H1 (cell line): ENCODE measurements around the gene RTL3. TPM values are rescaled to one million over a fixed set of nuclear protein-coding genes. Genes with fewer than 3 reads are reported as not detected.

Experiments
- polyA plus RNA-seq, 7 experiments: library from polyadenylated mRNA; depleted of rRNA in 3 of 7; stranded (reverse) in 5 of 7; unstranded in 2 of 7; fragments of >200 nt in 5 of 7; fragments of 200-250 nt in 2 of 7; gene quantifications; 1 replicate in 5 of 7; 2 replicates in 1 of 7; 4 replicates in 1 of 7; pipeline versions ENCODE4 v1.2.1 to v1.2.3, GENCODE V29; 2011 to 2013; ENCODE audit warnings: missing spikeins in 2 of 7, mixed read lengths in 2 of 7
- total RNA-seq: library from RNA; stranded (reverse); fragmentation: NEBNext Ultra II Directional; extraction: Animal tissue kit (Norgen Biotek cat#: 25700); gene quantifications from 2 replicates; pipeline ENCODE4 v1.2.1, GENCODE V29; 2021
- TF ChIP-seq, protein P1 (sequence below): fragments of 300-600 bp; sonication (generic); IDR thresholded peaks from 2 replicates; pipeline ENCODE4 v1.7.1; 2012; ENCODE audit warnings: low read length, moderate library complexity, mild to moderate bottlenecking, inconsistent platforms; ENCODE audit not compliant: insufficient replicate concordance

The RTL3 gene
- total and polyA plus RNA-seq, 2 of the 8 experiments (the other 6 are each of a cell fraction or from before 2014, with no cell fraction given) = not detected

DNA sequence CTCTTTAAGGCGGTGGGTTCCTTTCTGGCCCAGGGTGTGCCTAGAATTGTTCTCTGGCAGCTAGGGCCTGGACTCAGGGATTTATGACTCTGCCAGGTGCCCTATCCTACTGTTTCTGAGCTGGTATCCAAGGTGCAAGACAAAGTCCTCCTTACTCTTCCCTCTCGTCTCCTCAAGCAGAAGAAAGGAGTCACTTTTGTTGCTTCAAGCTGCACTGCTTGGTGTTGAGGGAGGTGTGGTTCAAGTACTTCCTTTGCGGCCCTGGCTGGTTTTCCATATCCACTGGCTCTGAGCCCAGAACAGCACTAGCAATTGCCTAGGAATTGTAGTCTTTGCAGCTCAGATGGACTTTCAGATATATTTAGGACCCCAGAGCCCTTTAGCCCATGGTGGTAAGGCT is 39.3 kb downstream of the RTL3 start (continued):
- TF ChIP-seq, protein P1, sequence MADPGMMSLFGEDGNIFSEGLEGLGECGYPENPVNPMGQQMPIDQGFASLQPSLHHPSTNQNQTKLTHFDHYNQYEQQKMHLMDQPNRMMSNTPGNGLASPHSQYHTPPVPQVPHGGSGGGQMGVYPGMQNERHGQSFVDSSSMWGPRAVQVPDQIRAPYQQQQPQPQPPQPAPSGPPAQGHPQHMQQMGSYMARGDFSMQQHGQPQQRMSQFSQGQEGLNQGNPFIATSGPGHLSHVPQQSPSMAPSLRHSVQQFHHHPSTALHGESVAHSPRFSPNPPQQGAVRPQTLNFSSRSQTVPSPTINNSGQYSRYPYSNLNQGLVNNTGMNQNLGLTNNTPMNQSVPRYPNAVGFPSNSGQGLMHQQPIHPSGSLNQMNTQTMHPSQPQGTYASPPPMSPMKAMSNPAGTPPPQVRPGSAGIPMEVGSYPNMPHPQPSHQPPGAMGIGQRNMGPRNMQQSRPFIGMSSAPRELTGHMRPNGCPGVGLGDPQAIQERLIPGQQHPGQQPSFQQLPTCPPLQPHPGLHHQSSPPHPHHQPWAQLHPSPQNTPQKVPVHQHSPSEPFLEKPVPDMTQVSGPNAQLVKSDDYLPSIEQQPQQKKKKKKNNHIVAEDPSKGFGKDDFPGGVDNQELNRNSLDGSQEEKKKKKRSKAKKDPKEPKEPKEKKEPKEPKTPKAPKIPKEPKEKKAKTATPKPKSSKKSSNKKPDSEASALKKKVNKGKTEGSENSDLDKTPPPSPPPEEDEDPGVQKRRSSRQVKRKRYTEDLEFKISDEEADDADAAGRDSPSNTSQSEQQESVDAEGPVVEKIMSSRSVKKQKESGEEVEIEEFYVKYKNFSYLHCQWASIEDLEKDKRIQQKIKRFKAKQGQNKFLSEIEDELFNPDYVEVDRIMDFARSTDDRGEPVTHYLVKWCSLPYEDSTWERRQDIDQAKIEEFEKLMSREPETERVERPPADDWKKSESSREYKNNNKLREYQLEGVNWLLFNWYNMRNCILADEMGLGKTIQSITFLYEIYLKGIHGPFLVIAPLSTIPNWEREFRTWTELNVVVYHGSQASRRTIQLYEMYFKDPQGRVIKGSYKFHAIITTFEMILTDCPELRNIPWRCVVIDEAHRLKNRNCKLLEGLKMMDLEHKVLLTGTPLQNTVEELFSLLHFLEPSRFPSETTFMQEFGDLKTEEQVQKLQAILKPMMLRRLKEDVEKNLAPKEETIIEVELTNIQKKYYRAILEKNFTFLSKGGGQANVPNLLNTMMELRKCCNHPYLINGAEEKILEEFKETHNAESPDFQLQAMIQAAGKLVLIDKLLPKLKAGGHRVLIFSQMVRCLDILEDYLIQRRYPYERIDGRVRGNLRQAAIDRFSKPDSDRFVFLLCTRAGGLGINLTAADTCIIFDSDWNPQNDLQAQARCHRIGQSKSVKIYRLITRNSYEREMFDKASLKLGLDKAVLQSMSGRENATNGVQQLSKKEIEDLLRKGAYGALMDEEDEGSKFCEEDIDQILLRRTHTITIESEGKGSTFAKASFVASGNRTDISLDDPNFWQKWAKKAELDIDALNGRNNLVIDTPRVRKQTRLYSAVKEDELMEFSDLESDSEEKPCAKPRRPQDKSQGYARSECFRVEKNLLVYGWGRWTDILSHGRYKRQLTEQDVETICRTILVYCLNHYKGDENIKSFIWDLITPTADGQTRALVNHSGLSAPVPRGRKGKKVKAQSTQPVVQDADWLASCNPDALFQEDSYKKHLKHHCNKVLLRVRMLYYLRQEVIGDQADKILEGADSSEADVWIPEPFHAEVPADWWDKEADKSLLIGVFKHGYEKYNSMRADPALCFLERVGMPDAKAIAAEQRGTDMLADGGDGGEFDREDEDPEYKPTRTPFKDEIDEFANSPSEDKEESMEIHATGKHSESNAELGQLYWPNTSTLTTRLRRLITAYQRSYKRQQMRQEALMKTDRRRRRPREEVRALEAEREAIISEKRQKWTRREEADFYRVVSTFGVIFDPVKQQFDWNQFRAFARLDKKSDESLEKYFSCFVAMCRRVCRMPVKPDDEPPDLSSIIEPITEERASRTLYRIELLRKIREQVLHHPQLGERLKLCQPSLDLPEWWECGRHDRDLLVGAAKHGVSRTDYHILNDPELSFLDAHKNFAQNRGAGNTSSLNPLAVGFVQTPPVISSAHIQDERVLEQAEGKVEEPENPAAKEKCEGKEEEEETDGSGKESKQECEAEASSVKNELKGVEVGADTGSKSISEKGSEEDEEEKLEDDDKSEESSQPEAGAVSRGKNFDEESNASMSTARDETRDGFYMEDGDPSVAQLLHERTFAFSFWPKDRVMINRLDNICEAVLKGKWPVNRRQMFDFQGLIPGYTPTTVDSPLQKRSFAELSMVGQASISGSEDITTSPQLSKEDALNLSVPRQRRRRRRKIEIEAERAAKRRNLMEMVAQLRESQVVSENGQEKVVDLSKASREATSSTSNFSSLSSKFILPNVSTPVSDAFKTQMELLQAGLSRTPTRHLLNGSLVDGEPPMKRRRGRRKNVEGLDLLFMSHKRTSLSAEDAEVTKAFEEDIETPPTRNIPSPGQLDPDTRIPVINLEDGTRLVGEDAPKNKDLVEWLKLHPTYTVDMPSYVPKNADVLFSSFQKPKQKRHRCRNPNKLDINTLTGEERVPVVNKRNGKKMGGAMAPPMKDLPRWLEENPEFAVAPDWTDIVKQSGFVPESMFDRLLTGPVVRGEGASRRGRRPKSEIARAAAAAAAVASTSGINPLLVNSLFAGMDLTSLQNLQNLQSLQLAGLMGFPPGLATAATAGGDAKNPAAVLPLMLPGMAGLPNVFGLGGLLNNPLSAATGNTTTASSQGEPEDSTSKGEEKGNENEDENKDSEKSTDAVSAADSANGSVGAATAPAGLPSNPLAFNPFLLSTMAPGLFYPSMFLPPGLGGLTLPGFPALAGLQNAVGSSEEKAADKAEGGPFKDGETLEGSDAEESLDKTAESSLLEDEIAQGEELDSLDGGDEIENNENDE = no peak
